Bronchial smooth muscle cell (primary cell): ENCODE measurements around the gene ULK2. TPM values are rescaled to one million over a fixed set of nuclear protein-coding genes. Genes with fewer than 3 reads are reported as not detected.

Experiments
- total RNA-seq: library from RNA; depleted of rRNA; stranded (reverse); fragments of >200 nt; gene quantifications from 2 replicates; pipeline ENCODE4 v1.2.1, GENCODE V29; 2014

The ULK2 gene
- total RNA-seq, result 26.6 and 68.1 TPM in 2 replicates

GRCh38 chr17:19867329-19868078 lies at the start of gene ULK2:
Gene ULK2, minus strand, starts transcription at chr17:19867936. Its CDS starts 519 bp downstream, at chr17:19867417.

DNA sequence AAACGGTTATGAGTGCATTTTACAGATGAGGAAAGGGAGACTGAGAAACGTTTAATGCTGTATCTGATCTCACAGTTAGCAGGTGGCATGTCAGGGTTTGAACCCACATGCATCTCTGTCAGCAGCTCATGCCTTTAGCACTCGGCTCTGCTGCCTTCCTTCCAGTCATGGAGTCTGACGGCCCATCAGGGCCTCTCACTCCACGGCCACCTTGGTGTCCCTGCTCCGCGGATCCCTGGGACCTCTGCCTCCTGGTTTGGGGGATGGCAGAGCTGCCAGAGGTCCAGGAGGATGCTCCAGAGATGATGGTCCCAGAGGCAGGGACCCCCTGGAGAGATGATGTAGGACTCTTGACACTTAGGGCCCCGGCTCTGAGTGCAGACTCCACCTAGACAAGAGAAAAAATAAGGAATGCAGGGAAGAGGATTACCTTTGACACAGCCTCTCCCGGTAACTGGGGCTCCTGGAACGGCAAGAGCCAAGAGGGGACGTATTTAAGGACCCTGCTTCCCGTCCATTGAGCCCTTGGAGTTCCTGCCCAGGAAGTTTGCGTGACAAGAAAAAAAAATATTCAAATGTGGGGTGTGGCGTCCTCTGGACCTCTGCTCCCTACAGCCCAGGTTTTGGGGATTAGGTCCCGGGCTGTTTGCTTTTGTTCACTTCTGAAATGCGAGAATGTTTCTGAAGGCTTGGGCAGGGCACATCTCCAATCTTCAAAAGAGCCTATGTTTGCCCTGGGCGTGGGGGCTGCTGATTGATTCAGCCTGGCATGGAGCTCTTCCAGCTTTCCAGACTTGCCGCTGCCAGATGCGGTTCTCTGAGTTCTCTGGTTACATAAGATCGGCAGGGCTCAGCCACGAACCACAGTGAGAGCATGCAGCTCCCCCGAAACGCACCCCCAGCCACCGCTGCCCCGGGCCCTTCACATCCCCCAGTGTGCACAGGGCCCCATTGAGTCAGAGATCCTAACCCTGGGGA lies 119.6 kb downstream of the ULK2 start, which contains the start of gene ALDH3A1:
Gene ALDH3A1 (minus strand): TSS at position 470 of the 978 bp plus-strand sequence. CDS start 3,169 bp downstream, outside the sequence.

Other genes with a start within 250 kb of the ULK2 start
- gene ALDH3A2, start 219.2 kb downstream of the ULK2 start, total RNA-seq, result 30.7 and 45.4 TPM in 2 replicates
- not detected in 2 replicates for gene SLC47A2, start 151.4 kb downstream of the ULK2 start, total RNA-seq
- 0.16 and 0.43 TPM in 2 replicates for gene ALDH3A1, start 119.6 kb downstream of the ULK2 start, total RNA-seq
- gene AKAP10, start 109.9 kb upstream of the ULK2 start, total RNA-seq, result 17.7 and 18.8 TPM in 2 replicates
- 0.43 and 1.9 TPM in 2 replicates for gene SPECC1, start 141.4 kb upstream of the ULK2 start, total RNA-seq